Mammary epithelial cell (primary cell): ENCODE measurements around the gene IL11RA.

ENCODE experiments used
- CTCF ChIP-seq, 2 donors: IDR thresholded peaks in 1 of 2; conservative IDR thresholded peaks in 1 of 2; 2 replicates each; pipeline ENCODE4 v1.5.1; 2011 to 2012; ENCODE audit warnings: inconsistent platforms in 2 of 2, low read length in 2 of 2, mild to moderate bottlenecking in 2 of 2, control low read depth in 1 of 2, low read depth in 1 of 2; ENCODE audit not compliant: insufficient read depth in 1 of 2; ENCODE audit errors: extremely low read depth in 1 of 2
- EZH2 ChIP-seq: IDR thresholded peaks from 2 replicates; pipeline ENCODE4 v1.6.1; 2012; ENCODE audit warnings: low read length, inconsistent platforms, borderline replicate concordance

- TF ChIP-seq CTCF (conservative IDR thresholded peaks at IDR 0.05 in 1 of 2, IDR thresholded peaks at IDR 0.05 in 1 of 2; ENCODE audit: extremely low read depth in 1 of 2, insufficient read depth in 1 of 2, low read depth in 1 of 2, low read length in 2 of 2) (no peak), EZH2 (no peak)
These were observed 36.9 kb upstream of the IL11RA start for GRCh38 chr9:34615132-34615531.
